G401.6 (cell line): Measurements from ENCODE around the gene HKDC1.
"Not testable (repeated sequence)": the region's sequence is repeated elsewhere in the genome, so short reads cannot be mapped to it uniquely, and the experiment has no call there.

Experiments used
- FAIRE-seq: peaks from 2 replicates; lab custom pipeline; 2012; peaks lifted over from hg19 to GRCh38; lab: Jason Lieb, UNC

HKDC1 gene

GRCh38 chr10:69241575-69241974 lies 21.4 kb downstream of the HKDC1 start:
- no peak for FAIRE-seq

GRCh38 chr10:69242040-69242851 lies 22.1 kb downstream of the HKDC1 start:
- FAIRE-seq, result no peak

GRCh38 chr10:69242852-69243212 lies 22.7 kb downstream of the HKDC1 start:
- no peak for FAIRE-seq

GRCh38 chr10:69243817-69244216 lies 23.7 kb downstream of the HKDC1 start:
- FAIRE-seq, result no peak

GRCh38 chr10:69246036-69246435 lies 25.9 kb downstream of the HKDC1 start:
- no peak for FAIRE-seq

GRCh38 chr10:69246581-69247312 lies 26.6 kb downstream of the HKDC1 start:
- FAIRE-seq, result no peak

GRCh38 chr10:69247313-69247710 lies 27.2 kb downstream of the HKDC1 start:
- no peak for FAIRE-seq

GRCh38 chr10:69248117-69248730 lies 28.1 kb downstream of the HKDC1 start:
- no peak for FAIRE-seq

GRCh38 chr10:69250041-69250440 lies 29.9 kb downstream of the HKDC1 start:
- no peak for FAIRE-seq

- not testable (repeated sequence) for FAIRE-seq
Observed at GRCh38 chr10:69251417-69251816, 31.3 kb downstream of the HKDC1 start.

GRCh38 chr10:69253171-69253570 lies 33.0 kb downstream of the HKDC1 start:
- no peak for FAIRE-seq

GRCh38 chr10:69254877-69255276 lies 34.7 kb downstream of the HKDC1 start:
- no peak for FAIRE-seq

- no peak for FAIRE-seq
Observed at GRCh38 chr10:69259547-69260243, 39.6 kb downstream of the HKDC1 start.

- no peak for FAIRE-seq
Observed at GRCh38 chr10:69261184-69261583, 41.1 kb downstream of the HKDC1 start.

- no peak for FAIRE-seq
Observed at GRCh38 chr10:69262292-69262751, 42.2 kb downstream of the HKDC1 start.

- FAIRE-seq, result no peak
Observed at GRCh38 chr10:69265521-69265920, 45.4 kb downstream of the HKDC1 start.

GRCh38 chr10:69268761-69269416 lies 48.8 kb downstream of the HKDC1 start:
- no peak for FAIRE-seq

- no peak for FAIRE-seq
Observed at GRCh38 chr10:69269761-69270160, 49.6 kb downstream of the HKDC1 start.

- FAIRE-seq, result no peak
Observed at GRCh38 chr10:69270990-69271389, 50.9 kb downstream of the HKDC1 start.

- peak; percentile 40 for FAIRE-seq
Observed at GRCh38 chr10:69272624-69273023, 52.5 kb downstream of the HKDC1 start.

GRCh38 chr10:69275444-69275843 lies 55.3 kb downstream of the HKDC1 start:
- no peak for FAIRE-seq

- FAIRE-seq, result peak; percentile 94
Observed at GRCh38 chr10:69276503-69276902, 56.4 kb downstream of the HKDC1 start.
